Measurements from ENCODE around the gene PMP22. TPM values are rescaled to one million over a fixed set of nuclear protein-coding genes. Genes with fewer than 3 reads are reported as not detected.

Gene PMP22
- total RNA-seq, 5 donors from 2014 or later (not counting 1 experiment from before 2014, with no cell fraction given) = 0.20 to 0.76 (median 0.44) TPM; not detected in 2

- Histone ChIP-seq H3K9me3 (no peaks in the 10 kb centered on the region), H3K4me1 (ENCODE audit: control insufficient read depth in 1 of 2, extremely low read depth in 1 of 2, insufficient read depth in 2 of 2, low read length in 2 of 2) (no peaks in the 10 kb centered on the region), H3K27me3 (replicated peaks in 1 of 2; ENCODE audit: control insufficient read depth in 2 of 2, extremely low read depth in 1 of 2, insufficient read depth in 2 of 2, low read length in 1 of 2) (peaks cover 2 to 7% of the 10 kb centered on the region in 2 experiments), H3K36me3 (ENCODE audit: control insufficient read depth in 2 of 2, extremely low read depth in 1 of 2, insufficient read depth in 1 of 2, low read length in 1 of 2) (no peaks in the 10 kb centered on the region), H3K27ac (ENCODE audit: low read length) (no peak overlapping the region), H3K4me3 (ENCODE audit: control insufficient read depth in 1 of 2, extremely low read depth in 1 of 2, low read length in 1 of 2) (no peak overlapping the region)
- peaks cover 9 to 10% of the 10 kb centered on the region in 2 donors for H3K27me3 Mint-ChIP-seq
- DNase-seq (no peak), ATAC-seq (replicated peaks in 1 of 4) (no peak)
- POLR2A ChIA-PET = no interaction called here
- H3K27ac Mint-ChIP-seq = no peak overlapping the region
- WGBS (ENCODE audit: insufficient coverage) = 65% methylated on average over 2 of the region's 3 CpGs
- CTCF ChIA-PET = no interaction called here
- H3K4me3 Mint-ChIP-seq = no peak overlapping the region
- no peaks in the 10 kb centered on the region for H3K9me3 Mint-ChIP-seq
- no peaks in the 10 kb centered on the region for H3K36me3 Mint-ChIP-seq
- no peaks in the 10 kb centered on the region for H3K4me1 Mint-ChIP-seq
These were observed 38.1 kb upstream of the PMP22 start for GRCh38 chr17:15303268-15303667.

GRCh38 chr17:15301845-15302244 is 36.7 kb upstream of the PMP22 start:
- no peaks in the 10 kb centered on the region for H3K4me1 Mint-ChIP-seq
- no peaks in the 10 kb centered on the region for H3K9me3 Mint-ChIP-seq
- ATAC-seq (replicated peaks in 1 of 4) (no peak), DNase-seq (no peak)
- H3K36me3 Mint-ChIP-seq = no peaks in the 10 kb centered on the region
- H3K27me3 Mint-ChIP-seq = peaks cover 9 to 10% of the 10 kb centered on the region in 2 donors
- H3K36me3 ChIP-seq (ENCODE audit: control insufficient read depth in 2 of 2, extremely low read depth in 1 of 2, insufficient read depth in 1 of 2, low read length in 1 of 2) = no peaks in the 10 kb centered on the region
- no peaks in the 10 kb centered on the region for H3K9me3 ChIP-seq
- no peak overlapping the region for H3K27ac ChIP-seq (ENCODE audit: low read length)
- peaks cover 2 to 7% of the 10 kb centered on the region in 2 experiments for H3K27me3 ChIP-seq (replicated peaks in 1 of 2; ENCODE audit: control insufficient read depth in 2 of 2, extremely low read depth in 1 of 2, insufficient read depth in 2 of 2, low read length in 1 of 2)
- H3K4me3 ChIP-seq (ENCODE audit: control insufficient read depth in 1 of 2, extremely low read depth in 1 of 2, low read length in 1 of 2) = no peak overlapping the region
- WGBS (ENCODE audit: insufficient coverage) = no CpG with 5 or more reads among the region's 6 CpGs
- no peak overlapping the region for H3K27ac Mint-ChIP-seq
- ChIA-PET CTCF (no interaction called here), POLR2A (no interaction called here)
- no peaks in the 10 kb centered on the region for H3K4me1 ChIP-seq (ENCODE audit: control insufficient read depth in 1 of 2, extremely low read depth in 1 of 2, insufficient read depth in 2 of 2, low read length in 2 of 2)
- H3K4me3 Mint-ChIP-seq = no peak overlapping the region

DNA sequence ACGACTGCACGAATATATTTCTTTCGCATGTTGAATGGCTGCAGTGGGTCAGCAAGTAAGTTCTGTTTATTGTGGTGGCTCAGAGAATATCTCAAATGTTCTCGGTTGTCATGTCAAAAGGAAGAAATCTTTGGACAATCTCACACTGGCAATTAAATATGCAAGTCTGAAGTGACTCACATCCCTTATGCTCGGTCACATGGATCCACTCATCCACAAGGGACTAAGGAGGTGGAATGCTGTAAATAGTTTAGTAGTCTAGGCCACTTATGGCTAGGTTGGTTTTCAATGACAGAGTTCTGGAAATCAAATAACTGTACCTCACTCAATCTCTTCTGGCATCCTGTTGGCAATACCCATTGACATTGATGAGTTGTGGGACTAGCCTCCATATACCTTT is 33.0 kb upstream of the PMP22 start:
- no peak overlapping the region for H3K27ac ChIP-seq (ENCODE audit: low read length)
- no peak for DNase-seq
- Mint-ChIP-seq H3K27ac (no peak overlapping the region), H3K9me3 (no peaks in the 10 kb centered on the region), H3K36me3 (no peaks in the 10 kb centered on the region), H3K4me1 (no peaks in the 10 kb centered on the region), H3K27me3 (peaks cover 11 to 19% of the 10 kb centered on the region in 2 donors), H3K4me3 (no peak overlapping the region)
- peaks cover 2 to 9% of the 10 kb centered on the region in 2 experiments for H3K27me3 ChIP-seq (replicated peaks in 1 of 2; ENCODE audit: control insufficient read depth in 2 of 2, extremely low read depth in 1 of 2, insufficient read depth in 2 of 2, low read length in 1 of 2)
- WGBS (ENCODE audit: insufficient coverage) = 100% methylated on average over 2 of the region's 5 CpGs
- no peak for ATAC-seq (replicated peaks in 1 of 4)
- H3K36me3 ChIP-seq (ENCODE audit: control insufficient read depth in 2 of 2, extremely low read depth in 1 of 2, insufficient read depth in 1 of 2, low read length in 1 of 2) = no peaks in the 10 kb centered on the region
- no peak overlapping the region for H3K4me3 ChIP-seq (ENCODE audit: control insufficient read depth in 1 of 2, extremely low read depth in 1 of 2, low read length in 1 of 2)
- CTCF ChIA-PET = no interaction called here
- H3K4me1 ChIP-seq (ENCODE audit: control insufficient read depth in 1 of 2, extremely low read depth in 1 of 2, insufficient read depth in 2 of 2, low read length in 2 of 2) = no peaks in the 10 kb centered on the region
- no peaks in the 10 kb centered on the region for H3K9me3 ChIP-seq
- POLR2A ChIA-PET = no interaction called here

- CTCF ChIA-PET = no interaction called here
- H3K4me1 Mint-ChIP-seq = no peaks in the 10 kb centered on the region
- Histone ChIP-seq H3K27ac (ENCODE audit: low read length) (no peak overlapping the region), H3K27me3 (replicated peaks in 1 of 2; ENCODE audit: control insufficient read depth in 2 of 2, extremely low read depth in 1 of 2, insufficient read depth in 2 of 2, low read length in 1 of 2) (peaks cover 0 to 11% of the 10 kb centered on the region in 2 experiments), H3K4me3 (ENCODE audit: control insufficient read depth in 1 of 2, extremely low read depth in 1 of 2, low read length in 1 of 2) (no peak overlapping the region), H3K4me1 (ENCODE audit: control insufficient read depth in 1 of 2, extremely low read depth in 1 of 2, insufficient read depth in 2 of 2, low read length in 2 of 2) (no peaks in the 10 kb centered on the region), H3K36me3 (ENCODE audit: control insufficient read depth in 2 of 2, extremely low read depth in 1 of 2, insufficient read depth in 1 of 2, low read length in 1 of 2) (no peaks in the 10 kb centered on the region), H3K9me3 (no peaks in the 10 kb centered on the region)
- peaks cover 19 to 36% of the 10 kb centered on the region in 2 donors for H3K27me3 Mint-ChIP-seq
- H3K36me3 Mint-ChIP-seq = no peaks in the 10 kb centered on the region
- H3K27ac Mint-ChIP-seq = no peak overlapping the region
- no peak overlapping the region for H3K4me3 Mint-ChIP-seq
- no peak for ATAC-seq (replicated peaks in 1 of 4)
- WGBS (ENCODE audit: insufficient coverage) = no CpG with 5 or more reads among the region's 3 CpGs
- POLR2A ChIA-PET = no interaction called here
- no peak for DNase-seq
- H3K9me3 Mint-ChIP-seq = no peaks in the 10 kb centered on the region
These were observed 28.4 kb upstream of the PMP22 start for GRCh38 chr17:15293558-15293957.

DNA sequence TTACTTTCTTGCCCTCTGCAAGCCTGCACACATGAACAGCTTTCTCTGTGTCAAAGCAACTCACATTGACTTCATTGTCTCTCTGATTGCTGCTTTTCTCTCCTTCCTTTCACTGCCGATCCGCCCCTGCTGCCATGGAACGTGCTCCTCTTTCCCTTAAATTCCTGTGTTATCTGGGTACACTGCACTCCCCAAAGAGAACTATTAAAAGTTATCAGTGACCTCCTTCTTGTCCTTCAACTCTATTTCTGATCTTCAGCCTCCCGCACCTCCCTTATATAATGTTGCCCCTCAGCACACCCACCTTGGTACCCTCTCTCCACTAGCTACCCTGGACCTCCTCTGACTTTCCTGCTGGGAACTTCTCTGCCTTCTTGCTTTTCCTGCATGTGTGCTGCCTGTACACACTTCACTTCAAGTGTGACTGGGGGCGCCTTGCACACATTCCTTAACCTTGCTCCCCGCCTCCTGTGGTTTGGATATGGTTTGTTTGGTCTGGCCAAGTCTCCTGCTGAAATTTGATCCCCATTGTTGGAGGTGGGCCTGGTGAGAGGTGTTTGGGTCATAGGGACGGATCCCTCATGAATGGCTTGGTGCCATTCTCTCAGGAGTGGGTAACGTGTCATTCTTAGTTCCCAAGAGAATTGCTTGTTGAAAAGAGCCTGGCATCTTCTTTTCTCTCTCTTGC is 26.7 kb upstream of the PMP22 start:
- H3K27ac Mint-ChIP-seq = no peak overlapping the region
- no peaks in the 10 kb centered on the region for H3K9me3 Mint-ChIP-seq
- H3K4me1 Mint-ChIP-seq = no peaks in the 10 kb centered on the region
- CTCF ChIA-PET = no interaction called here
- Histone ChIP-seq H3K4me1 (ENCODE audit: control insufficient read depth in 1 of 2, extremely low read depth in 1 of 2, insufficient read depth in 2 of 2, low read length in 2 of 2) (no peaks in the 10 kb centered on the region), H3K36me3 (ENCODE audit: control insufficient read depth in 2 of 2, extremely low read depth in 1 of 2, insufficient read depth in 1 of 2, low read length in 1 of 2) (no peaks in the 10 kb centered on the region), H3K27me3 (replicated peaks in 1 of 2; ENCODE audit: control insufficient read depth in 2 of 2, extremely low read depth in 1 of 2, insufficient read depth in 2 of 2, low read length in 1 of 2) (peaks cover 0 to 11% of the 10 kb centered on the region in 2 experiments), H3K9me3 (no peaks in the 10 kb centered on the region), H3K27ac (ENCODE audit: low read length) (no peak overlapping the region), H3K4me3 (ENCODE audit: control insufficient read depth in 1 of 2, extremely low read depth in 1 of 2, low read length in 1 of 2) (no peak overlapping the region)
- POLR2A ChIA-PET = interaction anchor here in 1 of 2 donors (0.6 kb wide), 1 partner anchor 130 kb away, joined by 12 read pairs; no protein-coding TSS in a partner anchor
- no peaks in the 10 kb centered on the region for H3K36me3 Mint-ChIP-seq
- no peak overlapping the region for H3K4me3 Mint-ChIP-seq
- 79% methylated on average over 4 of the region's 8 CpGs for WGBS (ENCODE audit: insufficient coverage)
- no peak for ATAC-seq (replicated peaks in 1 of 4)
- no peak for DNase-seq
- H3K27me3 Mint-ChIP-seq = peaks cover 31 to 49% of the 10 kb centered on the region in 2 donors

- H3K36me3 Mint-ChIP-seq = no peaks in the 10 kb centered on the region
- no peaks in the 10 kb centered on the region for H3K36me3 ChIP-seq (ENCODE audit: control insufficient read depth in 2 of 2, extremely low read depth in 1 of 2, insufficient read depth in 1 of 2, low read length in 1 of 2)
- CTCF ChIA-PET = no interaction called here
- H3K4me1 ChIP-seq (ENCODE audit: control insufficient read depth in 1 of 2, extremely low read depth in 1 of 2, insufficient read depth in 2 of 2, low read length in 2 of 2) = no peaks in the 10 kb centered on the region
- H3K4me1 Mint-ChIP-seq = no peaks in the 10 kb centered on the region
- peaks cover 0 to 20% of the 10 kb centered on the region in 2 experiments for H3K27me3 ChIP-seq (replicated peaks in 1 of 2; ENCODE audit: control insufficient read depth in 2 of 2, extremely low read depth in 1 of 2, insufficient read depth in 2 of 2, low read length in 1 of 2)
- H3K4me3 Mint-ChIP-seq = no peak overlapping the region
- WGBS (ENCODE audit: insufficient coverage) = 72% methylated on average over 5 of the region's 6 CpGs
- no peak overlapping the region for H3K4me3 ChIP-seq (ENCODE audit: control insufficient read depth in 1 of 2, extremely low read depth in 1 of 2, low read length in 1 of 2)
- peaks cover 33 to 50% of the 10 kb centered on the region in 2 donors for H3K27me3 Mint-ChIP-seq
- POLR2A ChIA-PET = no interaction called here
- no peaks in the 10 kb centered on the region for H3K9me3 ChIP-seq
- no peaks in the 10 kb centered on the region for H3K9me3 Mint-ChIP-seq
- ATAC-seq (replicated peaks in 1 of 4) (no peak), DNase-seq (no peak)
- no peak overlapping the region for H3K27ac Mint-ChIP-seq
- H3K27ac ChIP-seq (ENCODE audit: low read length) = no peak overlapping the region
These were observed 25.5 kb upstream of the PMP22 start for GRCh38 chr17:15290605-15291004.

All from T-cell (primary cell).